ENCODE data around the gene MARCHF3. TPM values are rescaled to one million over a fixed set of nuclear protein-coding genes. Genes with fewer than 3 reads are reported as not detected.

MARCHF3 gene
- total and polyA plus RNA-seq, 10 donors = 2.3 to 14.8 (median 10.9) TPM

- DNase-seq = no peak
- intact Hi-C loops (cut with DNase I; ENCODE audit: low total_unique reads) = no loop called here
- H3K4me3 ChIP-seq = peak overlapping the region; percentile 51 to 89 (median 68)
- WGBS, 5 donors = 35 to 45% (median 39%) methylated on average over 11 to 12 of the region's 12 CpGs
- TF ChIP-seq POLR2A (IDR thresholded peaks at IDR 0.05) (no peak), CTCF (IDR thresholded peaks at IDR 0.05 in 8 of 11, conservative IDR thresholded peaks at IDR 0.05 in 3 of 11) (no peak), POLR2AphosphoS5 (IDR thresholded peaks at IDR 0.05) (no peak)
- peaks cover 0 to 9% (median 0%) of the 10 kb centered on the region in 7 donors for H3K27me3 ChIP-seq (replicated peaks in 1 of 7)
- no peaks in the 10 kb centered on the region for H3K36me3 ChIP-seq
- H3K27ac ChIP-seq = peak overlapping the region in 2 of 8 donors; percentile 89 to 92
- H3K4me1 ChIP-seq = peaks cover 3 to 60% (median 28%) of the 10 kb centered on the region in 6 donors
- no peaks in the 10 kb centered on the region for H3K9me3 ChIP-seq
These were observed 1.4 kb downstream of the MARCHF3 start for GRCh38 chr5:127028822-127029457.

GRCh38 chr5:127027539-127027938, 2.8 kb downstream of the MARCHF3 start:
- Histone ChIP-seq H3K36me3 (no peaks in the 10 kb centered on the region), H3K4me3 (no peak overlapping the region), H3K4me1 (peaks cover 3 to 60% (median 28%) of the 10 kb centered on the region in 6 donors), H3K9me3 (no peaks in the 10 kb centered on the region), H3K27ac (no peak overlapping the region), H3K27me3 (replicated peaks in 1 of 7) (peaks cover 0 to 9% (median 0%) of the 10 kb centered on the region in 7 donors)
- intact Hi-C loops (cut with DNase I; ENCODE audit: low total_unique reads) = no loop called here
- TF ChIP-seq POLR2A (IDR thresholded peaks at IDR 0.05) = no peak
- TF ChIP-seq CTCF (IDR thresholded peaks at IDR 0.05 in 8 of 11, conservative IDR thresholded peaks at IDR 0.05 in 3 of 11) = no peak
- no peak for TF ChIP-seq POLR2AphosphoS5 (IDR thresholded peaks at IDR 0.05)
- no peak for DNase-seq
- WGBS, 5 donors = 93 to 100% (median 97%) methylated on average over 1 of the region's 1 CpG

- TF ChIP-seq POLR2A (IDR thresholded peaks at IDR 0.05) = no peak
- no peak for TF ChIP-seq CTCF (IDR thresholded peaks at IDR 0.05 in 8 of 11, conservative IDR thresholded peaks at IDR 0.05 in 3 of 11)
- no peak for TF ChIP-seq POLR2AphosphoS5 (IDR thresholded peaks at IDR 0.05)
These were observed 4.2 kb downstream of the MARCHF3 start for GRCh38 chr5:127026166-127026565.

GRCh38 chr5:127025467-127025866, 4.9 kb downstream of the MARCHF3 start:
- no peak overlapping the region for H3K27ac ChIP-seq
- no peak for TF ChIP-seq POLR2A (IDR thresholded peaks at IDR 0.05)
- no peak for TF ChIP-seq CTCF (IDR thresholded peaks at IDR 0.05 in 8 of 11, conservative IDR thresholded peaks at IDR 0.05 in 3 of 11)
- no peak for TF ChIP-seq POLR2AphosphoS5 (IDR thresholded peaks at IDR 0.05)
- H3K4me3 ChIP-seq = no peak overlapping the region
- H3K27me3 ChIP-seq (replicated peaks in 1 of 7) = no peaks in the 10 kb centered on the region
- WGBS, 5 donors = 61 to 93% (median 74%) methylated on average over 1 of the region's 1 CpG
- H3K4me1 ChIP-seq = peaks cover 0 to 47% (median 20%) of the 10 kb centered on the region in 6 donors
- H3K9me3 ChIP-seq = no peaks in the 10 kb centered on the region
- no peak for DNase-seq
- intact Hi-C loops (cut with DNase I; ENCODE audit: low total_unique reads) = no loop called here
- no peaks in the 10 kb centered on the region for H3K36me3 ChIP-seq

More at GRCh38 chr5:127026166-127026565, 4.2 kb downstream of the MARCHF3 start:
- no peak overlapping the region for H3K27ac ChIP-seq
- H3K4me1 ChIP-seq = peaks cover under 1 to 51% (median 21%) of the 10 kb centered on the region in 6 donors
- DNase-seq = no peak
- 87 to 94% (median 90%) methylated on average over 2 of the region's 2 CpGs for WGBS, 5 donors
- H3K36me3 ChIP-seq = no peaks in the 10 kb centered on the region
- H3K27me3 ChIP-seq (replicated peaks in 1 of 7) = no peaks in the 10 kb centered on the region
- no peaks in the 10 kb centered on the region for H3K9me3 ChIP-seq
- H3K4me3 ChIP-seq = no peak overlapping the region
- intact Hi-C loops (cut with DNase I; ENCODE audit: low total_unique reads) = no loop called here

All from spleen (tissue), 11 donors.